DMS53 treated with DMSO at 0.1 percent for 48 hours (cell line): Measurements from ENCODE around the gene MYT1.
"Not testable (repeated sequence)": the region's sequence is repeated elsewhere in the genome, so short reads cannot be mapped to it uniquely, and the experiment has no call there.

Source experiments
- DNase-seq: peaks from one replicate; lab custom pipeline; 2025; ENCODE audit not compliant: unreplicated experiment; lab: John Stamatoyannopoulos, UW

The MYT1 gene

DNA sequence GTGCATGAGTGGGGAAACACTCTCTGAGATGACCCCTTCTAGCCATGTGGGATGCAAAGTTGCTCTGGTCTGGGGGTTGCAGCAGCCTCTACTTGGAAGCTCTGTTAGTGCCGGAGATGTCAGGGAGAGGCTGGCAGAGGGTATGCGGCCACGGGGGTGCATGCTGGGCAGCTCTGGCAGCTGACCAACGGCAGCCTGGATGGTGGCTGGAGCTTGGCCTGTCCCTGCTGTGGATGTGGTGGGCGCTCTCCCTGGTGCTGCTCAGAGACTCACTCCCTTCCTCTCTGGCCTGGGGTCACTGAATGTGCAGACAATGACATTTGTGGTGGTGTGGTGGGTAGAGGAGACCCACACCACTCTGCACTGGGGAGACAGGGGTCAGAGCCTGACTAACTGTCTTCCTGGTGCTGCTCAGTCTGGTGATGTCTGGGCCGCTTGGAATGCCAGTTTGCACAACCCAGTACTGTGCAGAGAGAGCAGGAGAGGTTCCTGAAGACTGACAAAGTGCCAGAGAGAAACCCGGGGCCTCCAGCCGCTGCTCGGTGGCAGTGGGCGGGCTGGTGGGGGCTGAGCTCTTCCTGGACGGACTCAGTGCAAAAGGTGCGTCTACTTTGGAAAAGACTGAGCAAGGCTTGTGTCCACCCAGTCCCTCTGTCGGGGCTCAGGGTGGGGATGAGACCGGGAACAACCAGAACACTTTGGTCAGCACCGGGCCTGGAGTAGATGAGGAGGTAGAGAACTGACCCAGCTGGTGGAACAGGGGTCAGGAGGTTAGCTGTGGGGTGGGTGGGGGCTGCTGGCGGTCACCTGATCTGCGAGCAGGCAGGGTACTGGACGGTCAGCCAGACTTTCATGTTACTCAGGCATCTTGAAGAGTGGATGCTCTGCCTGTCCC lies 2.7 kb downstream of the MYT1 start:
- no peak for DNase-seq

GRCh38 chr20:64167676-64168075 lies 3.4 kb downstream of the MYT1 start:
- no peak for DNase-seq

DNA sequence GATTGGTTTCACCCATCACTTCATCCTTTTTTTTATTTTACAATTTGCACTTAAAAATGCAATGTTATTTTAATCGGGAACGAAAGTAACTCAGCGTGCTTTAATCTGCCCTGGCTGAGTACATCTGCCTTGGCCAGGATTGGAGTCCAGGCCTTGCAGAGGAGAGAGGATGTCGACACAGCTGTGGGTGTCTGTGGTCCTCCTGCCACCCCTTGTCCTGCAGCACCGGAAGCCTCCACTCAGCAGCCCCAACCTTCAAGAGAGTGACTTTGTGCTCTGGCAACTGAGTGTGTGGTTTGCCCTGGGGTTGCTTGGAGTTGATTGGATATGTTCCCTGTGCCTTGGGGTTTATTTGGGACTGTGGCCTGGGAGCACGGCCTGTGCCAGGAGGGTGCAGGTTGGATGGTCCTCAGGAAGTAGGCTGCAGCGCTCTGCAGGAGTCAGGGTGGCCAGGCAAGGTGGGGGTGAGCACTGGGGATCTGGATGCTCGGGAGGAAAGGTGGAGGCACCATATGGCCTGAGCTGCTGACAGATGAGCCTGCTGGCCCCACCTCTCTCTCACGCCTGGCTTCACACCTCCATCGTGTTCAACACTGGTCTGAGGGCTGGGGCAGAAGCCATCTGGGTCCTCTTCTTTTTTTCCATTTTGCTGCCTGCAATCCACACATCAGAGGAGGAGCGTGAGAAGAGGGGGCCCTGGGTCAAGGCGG lies 4.3 kb downstream of the MYT1 start:
- DNase-seq = no peak

DNA sequence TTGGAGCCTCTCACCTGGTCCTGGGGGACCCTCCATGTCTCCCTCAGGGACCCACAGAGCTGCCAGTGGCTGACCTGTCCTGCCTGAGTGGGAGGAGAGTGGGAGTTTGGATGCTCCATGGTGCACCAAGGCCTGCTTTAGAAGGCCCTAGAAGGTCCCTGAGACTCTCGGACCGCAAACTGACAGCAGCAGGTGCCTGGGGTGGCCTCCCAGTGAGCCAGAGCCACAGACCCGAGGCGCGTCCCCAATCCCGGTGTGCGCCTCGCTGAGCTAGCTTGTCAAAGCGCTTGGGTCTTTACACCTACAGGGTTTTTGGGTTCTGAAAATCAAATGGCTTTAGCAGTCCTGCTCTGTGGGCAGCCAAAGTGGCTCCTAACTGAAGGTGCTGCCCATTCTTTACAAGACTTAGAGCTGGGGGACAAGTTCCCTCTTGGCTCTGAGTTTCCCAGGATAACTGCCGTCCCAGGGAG lies 4.9 kb downstream of the MYT1 start:
- DNase-seq = no peak

GRCh38 chr20:64171211-64171610 lies 7.0 kb downstream of the MYT1 start:
- no peak for DNase-seq

DNA sequence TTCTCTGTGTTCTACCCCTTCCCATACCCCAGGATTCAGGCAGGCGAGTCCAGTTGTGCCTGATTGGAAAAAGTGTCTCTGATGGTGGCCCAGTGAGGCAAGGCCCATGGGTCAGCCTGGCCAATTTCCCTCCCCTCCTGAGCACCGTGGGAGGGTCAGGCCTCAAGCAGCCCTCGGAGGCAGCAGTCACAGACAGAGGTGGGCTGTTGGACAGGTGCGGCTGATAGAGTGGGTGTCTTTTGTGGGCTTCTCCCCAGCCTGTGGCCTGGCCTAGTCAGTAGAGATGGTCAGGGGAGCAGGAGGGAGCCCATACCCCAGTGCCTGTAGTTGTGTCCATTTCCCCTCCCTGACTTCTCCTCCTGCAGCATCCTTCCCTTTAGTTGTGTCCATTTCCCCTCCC lies 8.9 kb downstream of the MYT1 start:
- DNase-seq = no peak

DNA sequence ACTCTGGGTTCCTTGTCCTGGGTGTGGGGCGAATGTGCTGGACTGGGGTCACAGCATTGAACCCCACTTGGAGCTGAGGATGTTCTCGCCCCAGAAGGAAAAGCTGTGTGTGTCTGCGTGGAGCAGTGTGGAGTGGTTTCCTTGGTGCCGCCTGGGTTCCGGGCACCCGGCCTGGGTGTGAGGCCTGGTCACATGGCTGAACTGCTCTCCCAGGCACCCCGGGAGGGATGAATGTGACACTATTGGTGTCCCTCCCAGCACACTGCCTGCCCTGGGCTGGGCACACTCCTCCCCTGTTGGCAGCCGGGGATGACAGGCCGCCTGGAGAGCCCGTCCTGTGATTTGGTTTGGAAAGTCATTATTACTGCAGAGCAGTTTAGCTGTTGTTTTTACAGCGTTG lies 12.3 kb downstream of the MYT1 start:
- no peak for DNase-seq

GRCh38 chr20:64176971-64177370 lies 12.7 kb downstream of the MYT1 start:
- DNase-seq = no peak

DNA sequence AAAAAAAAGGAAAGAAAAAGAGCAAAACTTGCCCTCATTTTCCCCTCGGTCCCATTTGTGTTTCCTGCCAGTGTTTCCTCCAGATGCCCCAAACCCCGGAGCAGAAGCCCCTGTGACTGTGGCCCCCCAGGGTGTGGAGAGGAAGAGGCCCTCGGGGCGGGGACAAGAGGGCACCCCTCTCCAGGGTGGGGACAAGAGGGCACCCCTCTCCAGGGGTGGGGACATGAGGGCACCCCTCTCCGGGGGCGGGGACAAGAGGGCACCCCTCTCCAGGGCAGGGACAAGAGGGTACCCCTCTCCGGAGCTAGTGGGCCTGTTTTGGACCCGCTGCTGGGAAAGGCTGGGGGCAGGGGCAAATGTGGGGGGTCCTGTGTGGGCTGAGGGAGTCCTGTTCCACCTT lies 13.1 kb downstream of the MYT1 start:
- DNase-seq = no peak

- DNase-seq = no peak
Measured at GRCh38 chr20:64177787-64178186, 13.5 kb downstream of the MYT1 start.

DNA sequence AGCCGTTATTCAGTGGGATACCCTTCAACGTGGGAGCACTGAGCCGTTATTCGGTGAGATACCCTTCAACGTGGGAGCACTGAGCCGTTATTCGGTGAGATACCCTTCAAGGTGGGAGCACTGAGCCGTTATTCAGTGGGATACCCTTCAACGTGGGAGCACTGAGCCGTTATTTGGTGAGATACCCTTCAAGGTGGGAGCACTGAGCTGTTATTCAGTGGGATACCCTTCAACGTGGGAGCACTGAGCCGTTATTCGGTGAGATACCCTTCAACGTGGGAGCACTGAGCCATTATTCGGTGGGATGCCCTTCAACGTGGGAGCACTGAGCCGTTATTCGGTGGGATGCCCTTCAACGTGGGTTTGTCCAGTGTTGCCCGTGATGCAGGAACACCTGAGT lies 14.7 kb downstream of the MYT1 start:
- not testable (repeated sequence) for DNase-seq

DNA sequence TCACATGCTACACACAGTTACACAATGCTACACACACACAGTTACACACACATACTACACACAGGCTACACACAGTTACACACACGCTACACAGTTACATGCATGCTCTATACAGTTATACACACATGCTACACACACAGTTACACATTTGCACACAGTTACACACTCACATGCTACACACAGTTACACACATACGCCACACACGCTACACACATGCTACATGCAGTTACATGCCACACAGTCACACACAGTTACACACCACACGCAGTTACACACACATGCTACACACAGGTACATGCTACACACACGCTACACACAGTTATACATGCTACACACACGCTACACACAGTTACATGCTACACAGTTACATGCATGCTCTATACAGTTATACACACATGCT lies 15.6 kb downstream of the MYT1 start:
- DNase-seq = no peak

DNA sequence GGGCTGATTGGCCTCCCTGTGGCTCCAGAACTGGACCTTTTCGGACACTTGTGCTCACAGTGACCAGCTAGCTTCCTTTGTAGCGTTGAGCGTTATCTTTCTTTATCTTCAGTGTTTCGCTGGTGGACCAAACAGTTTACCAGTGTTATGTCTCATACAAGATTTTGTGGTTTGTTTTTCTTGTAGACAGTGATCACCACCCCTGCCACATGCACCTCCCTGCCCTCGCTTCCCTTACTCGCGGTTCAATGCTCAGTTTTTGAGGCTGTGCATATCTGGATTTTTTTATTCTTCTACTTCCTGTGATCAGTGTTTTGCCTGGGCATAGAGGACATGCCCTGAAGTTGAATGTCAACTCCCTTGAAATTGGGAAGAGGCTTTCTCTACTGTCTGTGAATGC lies 16.4 kb downstream of the MYT1 start:
- no peak for DNase-seq

DNA sequence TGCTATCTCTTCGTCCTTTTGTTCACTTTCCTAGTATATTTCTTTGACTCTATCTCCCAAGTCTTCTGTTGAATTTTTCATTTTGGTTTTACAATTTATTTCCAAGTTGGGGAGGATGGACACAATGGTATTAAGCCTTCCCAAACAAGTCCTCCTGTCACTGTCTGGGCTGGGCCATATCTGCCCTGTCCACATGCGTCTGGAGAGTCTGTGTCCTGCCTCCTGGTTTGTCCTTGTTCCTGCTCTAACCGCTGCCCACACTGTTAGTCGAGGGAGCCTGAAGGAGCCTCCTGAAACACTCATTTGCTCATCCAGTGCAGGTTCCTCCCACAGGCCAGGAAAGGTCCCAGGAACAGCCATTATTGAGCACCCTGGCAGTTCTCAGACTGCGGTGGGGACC lies 17.1 kb downstream of the MYT1 start:
- DNase-seq = no peak

DNA sequence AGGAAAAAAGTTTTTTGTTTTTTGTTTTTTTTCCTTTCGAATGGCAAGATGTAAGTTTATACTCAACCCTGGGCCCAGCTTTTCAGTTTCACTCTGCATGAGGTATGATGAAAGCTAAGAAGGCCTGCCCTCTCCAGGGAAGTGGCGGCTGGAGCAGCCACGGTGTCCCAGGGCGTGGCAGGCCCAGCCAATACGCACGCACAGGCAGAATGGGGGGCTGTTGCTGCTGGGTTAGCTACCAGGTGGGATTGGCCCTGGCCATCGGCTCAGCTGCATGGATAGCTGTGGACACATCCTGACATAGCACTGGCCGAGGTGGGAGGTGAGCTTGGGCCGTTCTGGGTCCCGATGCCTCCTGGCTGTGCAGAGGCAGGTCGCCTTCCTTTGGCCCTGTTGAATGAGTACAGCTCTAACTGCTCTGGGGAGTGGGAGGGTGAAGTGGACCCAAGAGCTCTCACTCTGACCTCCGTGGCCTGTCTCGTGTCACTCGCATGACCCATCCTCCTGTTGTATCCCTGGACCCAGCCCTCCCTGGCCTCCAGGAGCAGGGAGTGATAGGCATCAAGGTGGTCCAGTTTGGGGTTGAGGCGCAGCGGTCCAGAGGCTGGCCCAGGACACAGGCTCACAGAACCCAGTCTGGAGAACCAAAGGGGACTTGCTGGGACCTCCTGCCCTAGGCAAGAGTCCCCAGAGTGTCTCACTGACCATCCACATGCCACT lies 18.1 kb downstream of the MYT1 start:
- no peak for DNase-seq

DNA sequence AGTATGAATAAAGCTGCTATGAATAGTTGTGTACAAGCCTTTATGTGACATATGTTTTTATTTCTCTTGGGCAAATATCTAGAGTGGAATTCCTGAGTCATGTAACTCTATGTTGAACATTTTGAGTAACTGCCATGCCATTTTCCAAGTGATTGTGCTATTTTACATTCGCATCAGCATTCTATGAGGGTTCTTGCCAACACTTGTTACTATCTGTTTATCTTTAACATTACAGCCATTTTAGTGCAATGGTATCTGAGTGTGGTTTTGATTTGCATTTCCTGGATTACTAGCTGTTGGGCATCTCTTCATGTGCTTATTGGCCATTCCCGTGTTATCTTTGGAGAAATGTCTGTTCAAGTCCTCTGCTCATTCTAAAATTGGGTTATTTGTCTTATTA lies 19.1 kb downstream of the MYT1 start:
- no peak for DNase-seq

DNA sequence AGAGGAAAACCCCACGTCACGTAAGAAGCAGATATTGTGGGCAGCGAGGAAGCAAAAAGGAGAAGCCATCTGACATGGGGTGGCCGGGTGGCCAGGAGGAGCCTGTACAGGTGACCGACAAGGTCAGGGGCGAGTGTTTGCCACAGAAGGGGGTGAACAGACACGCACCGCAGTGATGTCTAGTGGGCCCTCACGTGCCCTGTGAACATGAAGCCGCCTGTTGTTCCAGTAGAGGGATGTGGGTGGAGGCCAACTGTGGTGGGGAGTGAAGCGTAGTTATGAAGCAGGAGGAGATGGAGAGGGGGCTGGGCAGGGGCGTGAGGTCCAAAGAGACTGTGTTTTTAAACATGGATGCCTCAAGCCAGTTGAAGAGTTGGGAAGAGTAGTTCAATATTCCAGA lies 20.5 kb downstream of the MYT1 start:
- no peak for DNase-seq

DNA sequence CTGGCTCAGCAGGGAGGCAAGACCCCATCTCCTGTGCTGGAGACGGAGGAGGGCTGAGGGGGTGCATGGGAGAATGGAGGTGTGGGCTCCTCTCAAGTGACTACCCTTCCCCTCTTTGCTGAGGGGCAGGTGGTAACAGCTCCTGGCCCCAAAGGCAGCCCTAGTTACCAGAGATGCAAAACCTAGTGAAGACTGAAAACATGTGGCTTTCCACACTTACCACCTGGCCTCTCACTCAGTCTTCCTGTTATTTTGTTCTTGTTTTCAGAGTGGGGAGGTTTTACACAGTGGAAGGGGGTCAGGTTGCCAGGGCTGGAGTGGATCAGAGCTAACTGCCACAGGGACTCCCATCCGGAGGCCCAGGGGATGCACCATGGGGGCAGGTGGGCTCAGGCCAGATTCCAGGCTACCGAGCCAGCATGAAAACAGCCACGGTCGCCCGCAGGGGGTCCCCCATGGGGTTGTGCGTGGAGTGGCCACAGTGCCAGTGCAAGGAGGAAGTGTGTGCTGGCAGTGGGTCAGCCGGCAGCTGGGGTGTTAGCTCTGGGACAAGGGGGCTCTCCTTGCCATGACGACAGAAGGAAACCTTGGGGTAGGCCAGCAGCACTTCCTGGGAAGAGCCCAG lies 21.1 kb downstream of the MYT1 start:
- DNase-seq = no peak

DNA sequence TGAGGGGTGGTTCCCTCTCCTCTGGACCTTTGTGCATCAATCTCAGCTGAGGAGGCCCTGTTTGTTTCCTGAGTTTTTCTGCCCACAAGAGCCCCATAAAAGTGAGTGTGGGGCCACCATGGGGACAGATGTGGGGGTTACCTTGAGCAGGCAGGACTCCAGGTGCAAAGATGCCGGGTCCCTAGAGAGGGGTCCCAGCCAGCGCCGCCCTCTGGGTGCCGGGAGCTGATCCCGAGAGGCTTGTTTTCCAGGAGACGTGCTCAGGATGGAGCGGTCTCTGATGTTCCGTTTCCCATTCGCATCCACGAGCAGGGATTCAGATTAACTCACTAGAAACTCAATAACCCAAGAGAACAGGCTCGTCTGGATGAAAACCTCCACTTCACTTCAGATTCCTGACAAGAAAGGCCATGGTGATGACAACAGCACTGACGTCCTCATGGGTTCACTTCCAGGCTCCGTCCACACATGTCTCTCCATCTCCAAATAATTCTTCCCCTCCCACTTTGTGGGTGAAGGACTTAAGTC lies 21.9 kb downstream of the MYT1 start:
- no peak for DNase-seq

GRCh38 chr20:64187213-64187612 lies 23.0 kb downstream of the MYT1 start:
- DNase-seq = not testable (repeated sequence)

DNA sequence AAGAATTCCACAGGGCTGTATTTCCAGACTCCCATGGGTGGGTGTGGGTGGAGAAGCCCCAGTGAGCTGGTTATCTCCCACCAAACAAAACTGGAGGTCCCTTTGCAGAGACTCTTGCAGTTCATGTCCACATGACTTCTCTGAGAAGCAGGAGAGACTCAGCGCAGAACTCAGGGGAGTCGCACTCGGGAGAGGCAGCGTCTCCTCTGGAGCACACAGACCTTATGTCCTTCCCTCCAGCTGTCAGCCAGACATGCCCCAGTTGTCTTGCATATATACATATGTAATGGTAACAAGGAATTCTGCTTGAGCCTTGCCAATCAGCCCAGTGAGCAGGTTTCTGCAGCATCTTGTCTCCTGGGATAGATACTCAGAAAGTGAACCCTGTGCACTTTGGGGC lies 23.8 kb downstream of the MYT1 start:
- no peak for DNase-seq
